WTC11 (cell line): ENCODE data around the gene DNAAF8. TPM values are rescaled to one million over a fixed set of nuclear protein-coding genes. Genes with fewer than 3 reads are reported as not detected.

Experiments
- ATAC-seq: fragments of 200-7000 bp; cut with Tn5 transposase; 2 replicates; pipeline ENCODE4 v1.10.0; 2021; ENCODE audit warnings: mild to moderate bottlenecking, moderate library complexity
- CTCF ChIA-PET: fragments of 300-600 bp; sonication (Branson Sonifier 250); formaldehyde crosslinking; loops from one replicate; lab custom pipeline; 2021; ENCODE audit warnings: antibody characterized with exemption; lab: Charles Lee
- POLR2A ChIA-PET: fragments of 350-600 bp; sonication (Branson Sonifier 250); formaldehyde crosslinking; loops from one replicate; lab custom pipeline; 2021; ENCODE audit warnings: antibody characterized with exemption; lab: Charles Lee
- DNase-seq: peaks from one replicate; pipeline ENCODE4 v3.0.0; 2021; ENCODE audit warnings: low spot score
- H3K27ac Mint-ChIP-seq: 2 replicates; pipeline ENCODE4 v1.8.0; 2021; ENCODE audit warnings: mixed read lengths
- H3K27me3 Mint-ChIP-seq: 2 replicates; pipeline ENCODE4 v1.8.0; 2021; ENCODE audit warnings: low read depth, mild to moderate bottlenecking, moderate library complexity, mixed read lengths
- H3K36me3 Mint-ChIP-seq: 2 replicates; pipeline ENCODE4 v1.8.0; 2021; ENCODE audit warnings: mixed read lengths
- H3K4me1 Mint-ChIP-seq: 2 replicates; pipeline ENCODE4 v1.8.0; 2022; ENCODE audit warnings: mixed read lengths
- H3K4me3 Mint-ChIP-seq: 2 replicates; pipeline ENCODE4 v1.8.0; 2021; ENCODE audit warnings: mild to moderate bottlenecking, moderate library complexity, mixed read lengths
- H3K9me3 Mint-ChIP-seq: 2 replicates; pipeline ENCODE4 v1.8.0; 2021; ENCODE audit warnings: mixed read lengths
- CREB1 ChIP-seq: sonication (generic); formaldehyde crosslinking; IDR thresholded peaks from 2 replicates; pipeline ENCODE4 v1.8.0; 2023; ENCODE audit warnings: mild to moderate bottlenecking, missing genetic modification reagents
- FOXK1 ChIP-seq: sonication (generic); formaldehyde crosslinking; IDR thresholded peaks from 2 replicates; pipeline ENCODE4 v1.8.0; 2022; ENCODE audit warnings: mild to moderate bottlenecking, moderate library complexity, missing genetic modification reagents
- GABPB1 ChIP-seq: sonication (generic); formaldehyde crosslinking; IDR thresholded peaks from 2 replicates; pipeline ENCODE4 v1.8.1; 2023; ENCODE audit warnings: mild to moderate bottlenecking, missing genetic modification reagents
- GRHL2 ChIP-seq: fragments of 250-450 bp; sonication (Bioruptor Pico); IDR thresholded peaks from 2 replicates; pipeline ENCODE4 v1.8.0; 2022; ENCODE audit warnings: mild to moderate bottlenecking, moderate library complexity; ENCODE audit not compliant: insufficient replicate concordance, severe bottlenecking
- GTF2I ChIP-seq: fragments of 250-450 bp; sonication (Bioruptor Pico); conservative IDR thresholded peaks from 2 replicates; pipeline ENCODE4 v1.4.0; 2021; ENCODE audit warnings: mild to moderate bottlenecking
- NR3C1 ChIP-seq: sonication (generic); formaldehyde crosslinking; conservative IDR thresholded peaks from 2 replicates; pipeline ENCODE4 v1.8.1; 2023; ENCODE audit warnings: low read depth, mild to moderate bottlenecking, missing genetic modification reagents
- RELA ChIP-seq: sonication (generic); formaldehyde crosslinking; IDR thresholded peaks from 2 replicates; pipeline ENCODE4 v1.8.1; 2022; ENCODE audit warnings: missing genetic modification reagents, mild to moderate bottlenecking, borderline replicate concordance
- SMAD4 ChIP-seq: sonication (generic); formaldehyde crosslinking; IDR thresholded peaks from 2 replicates; pipeline ENCODE4 v1.8.0; 2022; ENCODE audit warnings: mild to moderate bottlenecking, missing genetic modification reagents
- SP1 ChIP-seq: sonication (generic); formaldehyde crosslinking; conservative IDR thresholded peaks from 2 replicates; pipeline ENCODE4 v1.8.1; 2022; ENCODE audit warnings: missing genetic modification reagents
- TCF7 ChIP-seq: sonication (generic); formaldehyde crosslinking; IDR thresholded peaks from 2 replicates; pipeline ENCODE4 v1.8.0; 2022; ENCODE audit warnings: mild to moderate bottlenecking, low read depth, missing genetic modification reagents, moderate library complexity
- ZBTB21 ChIP-seq: sonication (generic); formaldehyde crosslinking; IDR thresholded peaks from 2 replicates; pipeline ENCODE4 v1.8.1; 2023; ENCODE audit warnings: mild to moderate bottlenecking, missing genetic modification reagents, borderline replicate concordance
- ZNF416 ChIP-seq: fragments of 250-450 bp; sonication (Bioruptor Pico); IDR thresholded peaks from 2 replicates; pipeline ENCODE4 v1.9.0; 2021; ENCODE audit warnings: mild to moderate bottlenecking, inconsistent platforms
- total RNA-seq: library from RNA; stranded (reverse); gene quantifications from 3 replicates; pipeline ENCODE4 v1.2.3, GENCODE V29; 2021
- TF ChIP-seq, protein P1 (sequence below): fragments of 250-450 bp; sonication (Bioruptor Pico); IDR thresholded peaks from 2 replicates; pipeline ENCODE4 v1.9.0; 2021; ENCODE audit warnings: mild to moderate bottlenecking, borderline replicate concordance
- TF ChIP-seq, protein P2 (sequence below): sonication (generic); formaldehyde crosslinking; IDR thresholded peaks from 2 replicates; pipeline ENCODE4 v1.8.1; 2022; ENCODE audit warnings: low read depth, missing genetic modification reagents, borderline replicate concordance
- TF ChIP-seq, protein P3 (sequence below): sonication (generic); formaldehyde crosslinking; conservative IDR thresholded peaks from 2 replicates; pipeline ENCODE4 v1.8.1; 2023; ENCODE audit warnings: mild to moderate bottlenecking, low read depth, missing genetic modification reagents, moderate library complexity

DNAAF8 gene
- total RNA-seq, 1 experiment from 2014 or later, result 0.09 TPM

DNA sequence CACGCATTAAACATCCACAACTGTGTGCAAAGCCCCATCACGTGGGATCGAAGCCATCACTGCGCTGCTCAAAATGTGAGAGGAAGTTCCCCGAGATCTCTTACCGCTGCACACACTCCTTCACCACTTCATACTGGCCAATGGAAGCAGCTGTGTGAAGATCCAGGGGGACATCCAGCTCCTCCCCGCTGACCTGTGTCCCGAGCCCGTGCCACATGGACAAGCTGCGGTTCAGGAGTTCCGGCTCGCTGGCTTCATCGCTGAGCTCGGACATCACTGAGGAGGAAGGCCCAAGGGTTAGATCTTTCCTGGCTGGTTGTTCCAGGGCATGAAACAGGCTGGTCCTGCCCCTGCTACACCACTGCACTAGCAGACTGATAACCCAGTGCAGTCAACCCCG lies 4.5 kb upstream of the DNAAF8 start (continued):
- TF ChIP-seq, protein P1, sequence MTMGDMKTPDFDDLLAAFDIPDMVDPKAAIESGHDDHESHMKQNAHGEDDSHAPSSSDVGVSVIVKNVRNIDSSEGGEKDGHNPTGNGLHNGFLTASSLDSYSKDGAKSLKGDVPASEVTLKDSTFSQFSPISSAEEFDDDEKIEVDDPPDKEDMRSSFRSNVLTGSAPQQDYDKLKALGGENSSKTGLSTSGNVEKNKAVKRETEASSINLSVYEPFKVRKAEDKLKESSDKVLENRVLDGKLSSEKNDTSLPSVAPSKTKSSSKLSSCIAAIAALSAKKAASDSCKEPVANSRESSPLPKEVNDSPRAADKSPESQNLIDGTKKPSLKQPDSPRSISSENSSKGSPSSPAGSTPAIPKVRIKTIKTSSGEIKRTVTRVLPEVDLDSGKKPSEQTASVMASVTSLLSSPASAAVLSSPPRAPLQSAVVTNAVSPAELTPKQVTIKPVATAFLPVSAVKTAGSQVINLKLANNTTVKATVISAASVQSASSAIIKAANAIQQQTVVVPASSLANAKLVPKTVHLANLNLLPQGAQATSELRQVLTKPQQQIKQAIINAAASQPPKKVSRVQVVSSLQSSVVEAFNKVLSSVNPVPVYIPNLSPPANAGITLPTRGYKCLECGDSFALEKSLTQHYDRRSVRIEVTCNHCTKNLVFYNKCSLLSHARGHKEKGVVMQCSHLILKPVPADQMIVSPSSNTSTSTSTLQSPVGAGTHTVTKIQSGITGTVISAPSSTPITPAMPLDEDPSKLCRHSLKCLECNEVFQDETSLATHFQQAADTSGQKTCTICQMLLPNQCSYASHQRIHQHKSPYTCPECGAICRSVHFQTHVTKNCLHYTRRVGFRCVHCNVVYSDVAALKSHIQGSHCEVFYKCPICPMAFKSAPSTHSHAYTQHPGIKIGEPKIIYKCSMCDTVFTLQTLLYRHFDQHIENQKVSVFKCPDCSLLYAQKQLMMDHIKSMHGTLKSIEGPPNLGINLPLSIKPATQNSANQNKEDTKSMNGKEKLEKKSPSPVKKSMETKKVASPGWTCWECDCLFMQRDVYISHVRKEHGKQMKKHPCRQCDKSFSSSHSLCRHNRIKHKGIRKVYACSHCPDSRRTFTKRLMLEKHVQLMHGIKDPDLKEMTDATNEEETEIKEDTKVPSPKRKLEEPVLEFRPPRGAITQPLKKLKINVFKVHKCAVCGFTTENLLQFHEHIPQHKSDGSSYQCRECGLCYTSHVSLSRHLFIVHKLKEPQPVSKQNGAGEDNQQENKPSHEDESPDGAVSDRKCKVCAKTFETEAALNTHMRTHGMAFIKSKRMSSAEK (CRISPR knock-in tag), result no peak
- no peak for TF ChIP-seq SP1 (CRISPR knock-in tag)
- no peak for TF ChIP-seq ZNF416

DNA sequence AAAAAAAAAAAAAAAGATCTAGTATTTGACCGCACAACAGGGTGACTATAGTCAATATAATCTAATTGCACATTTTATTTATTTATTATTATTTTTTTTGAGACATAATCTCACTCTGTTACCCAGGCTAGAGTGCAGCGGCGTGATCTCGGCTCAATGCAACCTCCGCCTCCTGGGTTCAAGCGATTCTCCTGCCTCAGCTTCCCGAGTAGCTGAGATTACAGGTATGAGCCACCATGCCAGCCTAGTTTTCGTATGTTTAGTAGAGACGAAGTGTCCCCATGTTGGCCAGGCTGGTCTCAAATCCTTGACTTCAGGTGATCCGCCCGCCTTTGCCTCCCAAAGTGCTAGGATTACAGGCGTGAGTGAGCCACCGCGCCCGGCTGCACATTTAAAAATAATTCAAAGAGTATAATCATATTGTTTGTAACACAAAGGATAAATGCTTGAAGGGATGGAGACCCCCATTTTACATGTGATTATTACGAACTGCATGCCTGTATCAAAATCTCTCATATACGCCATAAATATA lies 1.1 kb upstream of the DNAAF8 start:
- peaks cover 4% of the 10 kb centered on the region; the same call in 1 of the 2 replicates for H3K27me3 Mint-ChIP-seq
- peaks cover 9% of the 10 kb centered on the region for H3K4me1 Mint-ChIP-seq
- H3K9me3 Mint-ChIP-seq, result no peaks in the 10 kb centered on the region
- H3K27ac Mint-ChIP-seq, result peak overlapping the region; percentile 95
- ATAC-seq (no peak), DNase-seq (no peak)
- H3K36me3 Mint-ChIP-seq, result peaks cover 19% of the 10 kb centered on the region
- POLR2A ChIA-PET, result interaction anchor here (1.1 to 1.3 kb wide), 2 partner anchors 13 to 69 kb away, joined by 9 to 11 read pairs; partner anchors contain the start of gene ROGDI
- TF ChIP-seq, protein P2, sequence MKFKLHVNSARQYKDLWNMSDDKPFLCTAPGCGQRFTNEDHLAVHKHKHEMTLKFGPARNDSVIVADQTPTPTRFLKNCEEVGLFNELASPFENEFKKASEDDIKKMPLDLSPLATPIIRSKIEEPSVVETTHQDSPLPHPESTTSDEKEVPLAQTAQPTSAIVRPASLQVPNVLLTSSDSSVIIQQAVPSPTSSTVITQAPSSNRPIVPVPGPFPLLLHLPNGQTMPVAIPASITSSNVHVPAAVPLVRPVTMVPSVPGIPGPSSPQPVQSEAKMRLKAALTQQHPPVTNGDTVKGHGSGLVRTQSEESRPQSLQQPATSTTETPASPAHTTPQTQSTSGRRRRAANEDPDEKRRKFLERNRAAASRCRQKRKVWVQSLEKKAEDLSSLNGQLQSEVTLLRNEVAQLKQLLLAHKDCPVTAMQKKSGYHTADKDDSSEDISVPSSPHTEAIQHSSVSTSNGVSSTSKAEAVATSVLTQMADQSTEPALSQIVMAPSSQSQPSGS (CRISPR knock-in tag), result no peak
- TF ChIP-seq, protein P3, sequence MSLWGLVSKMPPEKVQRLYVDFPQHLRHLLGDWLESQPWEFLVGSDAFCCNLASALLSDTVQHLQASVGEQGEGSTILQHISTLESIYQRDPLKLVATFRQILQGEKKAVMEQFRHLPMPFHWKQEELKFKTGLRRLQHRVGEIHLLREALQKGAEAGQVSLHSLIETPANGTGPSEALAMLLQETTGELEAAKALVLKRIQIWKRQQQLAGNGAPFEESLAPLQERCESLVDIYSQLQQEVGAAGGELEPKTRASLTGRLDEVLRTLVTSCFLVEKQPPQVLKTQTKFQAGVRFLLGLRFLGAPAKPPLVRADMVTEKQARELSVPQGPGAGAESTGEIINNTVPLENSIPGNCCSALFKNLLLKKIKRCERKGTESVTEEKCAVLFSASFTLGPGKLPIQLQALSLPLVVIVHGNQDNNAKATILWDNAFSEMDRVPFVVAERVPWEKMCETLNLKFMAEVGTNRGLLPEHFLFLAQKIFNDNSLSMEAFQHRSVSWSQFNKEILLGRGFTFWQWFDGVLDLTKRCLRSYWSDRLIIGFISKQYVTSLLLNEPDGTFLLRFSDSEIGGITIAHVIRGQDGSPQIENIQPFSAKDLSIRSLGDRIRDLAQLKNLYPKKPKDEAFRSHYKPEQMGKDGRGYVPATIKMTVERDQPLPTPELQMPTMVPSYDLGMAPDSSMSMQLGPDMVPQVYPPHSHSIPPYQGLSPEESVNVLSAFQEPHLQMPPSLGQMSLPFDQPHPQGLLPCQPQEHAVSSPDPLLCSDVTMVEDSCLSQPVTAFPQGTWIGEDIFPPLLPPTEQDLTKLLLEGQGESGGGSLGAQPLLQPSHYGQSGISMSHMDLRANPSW (CRISPR knock-in tag), result no peak
- TF ChIP-seq FOXK1 (CRISPR knock-in tag) (no peak), ZBTB21 (no peak), GABPB1 (CRISPR knock-in tag) (no peak), CREB1 (CRISPR knock-in tag) (no peak), NR3C1 (no peak), TCF7 (CRISPR knock-in tag) (no peak), RELA (no peak), GRHL2 (CRISPR knock-in tag) (no peak), SMAD4 (CRISPR knock-in tag) (no peak), GTF2I (CRISPR knock-in tag) (no peak)
- TF ChIP-seq, protein P1 (CRISPR knock-in tag), result no peak
- TF ChIP-seq, all 79 proteins: peak for 0
- CTCF ChIA-PET, result interaction anchor here (1.5 to 3.1 kb wide), 6 partner anchors 14 to 224 kb away, joined by 6 to 26 read pairs (median 11); partner anchors contain the start of genes MGRN1 and SEC14L5
- peak overlapping the region; percentile 93 for H3K4me3 Mint-ChIP-seq
